GM23338 (cell line): ENCODE measurements around the gene MND1. TPM values are rescaled to one million over a fixed set of nuclear protein-coding genes. Genes with fewer than 3 reads are reported as not detected.

Experiments used
- ATAC-seq: fragments of 200-7000 bp; cut with Tn5 transposase; 3 replicates; pipeline ENCODE4 v1.9.1; 2020
- DNase-seq: peaks from one replicate; pipeline ENCODE4 v3.0.0-alpha.2; 2015; ENCODE audit warnings: low spot score
- H2AFZ ChIP-seq: fragments of 200-600 bp; sonication (generic); 2 replicates; pipeline ENCODE4 v1.8.0; 2016; ENCODE audit warnings: antibody characterized with exemption, mild to moderate bottlenecking, moderate library complexity
- H3F3A ChIP-seq: fragments of 200-600 bp; sonication (generic); replicated peaks from 2 replicates; pipeline ENCODE4 v1.8.0; 2017; ENCODE audit warnings: antibody characterized with exemption, mixed run types, low read depth
- H3K27ac ChIP-seq: fragments of 200-600 bp; sonication (generic); 2 replicates; pipeline ENCODE4 v1.6.1; 2016; ENCODE audit warnings: low read depth
- H3K27me3 ChIP-seq: fragments of 200-600 bp; sonication (generic); 2 replicates; pipeline ENCODE4 v1.8.0; 2016; ENCODE audit warnings: mild to moderate bottlenecking, mixed run types, moderate library complexity; ENCODE audit not compliant: insufficient read depth
- H3K36me3 ChIP-seq: fragments of 200-600 bp; sonication (generic); 2 replicates; pipeline ENCODE4 v1.8.0; 2016; ENCODE audit warnings: mild to moderate bottlenecking; ENCODE audit not compliant: insufficient read depth
- H3K4me1 ChIP-seq: fragments of 200-600 bp; sonication (generic); 2 replicates; pipeline ENCODE4 v1.8.0; 2016; ENCODE audit warnings: mild to moderate bottlenecking, moderate library complexity; ENCODE audit not compliant: insufficient read depth
- H3K4me2 ChIP-seq: fragments of 200-600 bp; sonication (generic); 2 replicates; pipeline ENCODE4 v1.7.1; 2017; ENCODE audit warnings: mixed run types
- H3K4me3 ChIP-seq: fragments of 200-600 bp; sonication (generic); 2 replicates; pipeline ENCODE4 v1.6.1; 2016; ENCODE audit warnings: mixed run types
- H3K79me2 ChIP-seq: fragments of 200-600 bp; sonication (generic); replicated peaks from 2 replicates; pipeline ENCODE4 v1.8.0; 2017; ENCODE audit warnings: mild to moderate bottlenecking; ENCODE audit not compliant: insufficient read depth
- H3K9me2 ChIP-seq: fragments of 200-600 bp; sonication (generic); 2 replicates; pipeline ENCODE4 v1.8.0; 2017; ENCODE audit not compliant: insufficient read depth
- H4K20me1 ChIP-seq: fragments of 200-600 bp; sonication (generic); replicated peaks from 2 replicates; pipeline ENCODE4 v1.8.0; 2017; ENCODE audit warnings: mild to moderate bottlenecking; ENCODE audit not compliant: insufficient read depth
- H3K27ac Mint-ChIP-seq: 2 replicates; pipeline ENCODE4 v1.8.0; 2020; ENCODE audit warnings: inconsistent platforms, mild to moderate bottlenecking, moderate library complexity, mixed read lengths
- H3K27me3 Mint-ChIP-seq: 3 replicates; pipeline ENCODE4 v1.8.0; 2022; ENCODE audit warnings: low read depth, mild to moderate bottlenecking, moderate library complexity, mixed read lengths, inconsistent platforms; ENCODE audit not compliant: insufficient read depth, poor library complexity
- H3K36me3 Mint-ChIP-seq: 3 replicates; pipeline ENCODE4 v1.8.0; 2021; ENCODE audit warnings: low read depth, mild to moderate bottlenecking, inconsistent platforms, moderate library complexity, mixed read lengths
- H3K4me1 Mint-ChIP-seq: 3 replicates; pipeline ENCODE4 v1.8.0; 2020; ENCODE audit warnings: mild to moderate bottlenecking, inconsistent platforms, mixed read lengths
- H3K4me3 Mint-ChIP-seq: 3 replicates; pipeline ENCODE4 v1.8.0; 2021; ENCODE audit warnings: moderate library complexity, mild to moderate bottlenecking, inconsistent platforms, mixed read lengths
- H3K9me3 Mint-ChIP-seq: 3 replicates; pipeline ENCODE4 v1.8.0; 2020; ENCODE audit warnings: moderate library complexity, mild to moderate bottlenecking, inconsistent platforms, mixed read lengths
- EZH2 ChIP-seq: fragments of 200-600 bp; sonication (generic); IDR thresholded peaks from one replicate; pipeline ENCODE4 v1.8.0; 2017; ENCODE audit warnings: antibody characterized with exemption, mild to moderate bottlenecking, low read depth; ENCODE audit not compliant: unreplicated experiment
- EZH2phosphoT487 ChIP-seq: fragments of 200-600 bp; sonication (generic); IDR thresholded peaks from one replicate; pipeline ENCODE4 v1.8.1; 2018; ENCODE audit warnings: antibody characterized with exemption; ENCODE audit not compliant: unreplicated experiment
- NANOG ChIP-seq: IDR thresholded peaks from 2 replicates; pipeline ENCODE4 v1.6.1; 2016; ENCODE audit warnings: antibody characterized with exemption, borderline replicate concordance
- POLR2AphosphoS5 ChIP-seq: IDR thresholded peaks from 2 replicates; pipeline ENCODE4 v1.6.1; 2016; ENCODE audit warnings: antibody characterized with exemption, low read depth
- STAT1 ChIP-seq: IDR thresholded peaks from one replicate; pipeline ENCODE4 v1.6.1; 2016; ENCODE audit warnings: antibody characterized with exemption; ENCODE audit not compliant: unreplicated experiment
- ZNF114 ChIP-seq: fragments of 250-450 bp; sonication (Bioruptor Pico); IDR thresholded peaks from 2 replicates; pipeline ENCODE4 v1.5.0; 2020; ENCODE audit warnings: mild to moderate bottlenecking, moderate library complexity
- polyA plus RNA-seq: library from polyadenylated mRNA; unstranded; fragments of >200 nt; fragmentation: Nextera tagmentation; extraction: Ambion mirVana; gene quantifications from 2 replicates; pipeline ENCODE4 v1.2.1, GENCODE V29; 2016
- total RNA-seq: library from RNA; depleted of rRNA; stranded (reverse); fragments of >200 nt; shearing (Covaris generic); gene quantifications from 2 replicates; pipeline ENCODE4 v1.2.3, GENCODE V29; 2014
- TF ChIP-seq, protein P1 (sequence below): fragments of 250-450 bp; sonication (Bioruptor Pico); IDR thresholded peaks from 2 replicates; pipeline ENCODE4 v1.5.0; 2020; ENCODE audit warnings: mild to moderate bottlenecking, moderate library complexity
- TF ChIP-seq, protein P2 (sequence below): IDR thresholded peaks from one replicate; pipeline ENCODE4 v1.6.1; 2018; ENCODE audit warnings: antibody characterized with exemption; ENCODE audit not compliant: unreplicated experiment
- TF ChIP-seq, protein P3 (sequence below), 2 experiments: fragments of 200-600 bp in 1 of 2; sonication (generic) in 1 of 2; conservative IDR thresholded peaks; 2 replicates each; pipeline versions ENCODE4 v1.5.1 to v1.6.1; 2016 to 2017; ENCODE audit warnings: antibody characterized with exemption in 2 of 2, low read depth in 2 of 2, mild to moderate bottlenecking in 2 of 2, moderate library complexity in 1 of 2

Gene MND1
- total and polyA plus RNA-seq, 2 experiments from 2014 or later: 22.5 to 63.5 TPM

DNA sequence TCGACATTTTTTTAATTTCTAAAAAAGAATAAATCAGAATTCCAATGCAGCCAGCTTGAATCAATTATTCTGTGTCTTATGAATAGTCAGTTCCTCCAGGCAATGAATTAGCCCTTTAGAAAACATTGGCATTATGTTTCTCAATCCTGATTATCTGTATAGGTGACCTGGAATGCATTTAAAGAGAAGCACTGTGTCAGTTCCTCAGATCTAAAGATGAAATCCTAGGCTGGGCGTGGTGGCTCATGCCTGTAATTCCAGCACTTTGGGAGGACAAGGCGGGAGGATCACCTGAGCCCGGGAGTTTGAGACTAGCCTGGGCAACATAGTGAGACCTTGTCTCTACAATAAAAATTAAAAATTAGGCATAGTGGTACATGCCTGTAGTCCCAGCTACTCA, 43.5 kb downstream of the MND1 start:
- no peaks in the 10 kb centered on the region for H4K20me1 ChIP-seq
- H3F3A ChIP-seq: no peaks in the 10 kb centered on the region
- TF ChIP-seq STAT1 (no peak), EZH2phosphoT487 (no peak), POLR2AphosphoS5 (no peak), NANOG (no peak), ZNF114 (CRISPR knock-in tag) (no peak), EZH2 (no peak)
- TF ChIP-seq, protein P1, sequence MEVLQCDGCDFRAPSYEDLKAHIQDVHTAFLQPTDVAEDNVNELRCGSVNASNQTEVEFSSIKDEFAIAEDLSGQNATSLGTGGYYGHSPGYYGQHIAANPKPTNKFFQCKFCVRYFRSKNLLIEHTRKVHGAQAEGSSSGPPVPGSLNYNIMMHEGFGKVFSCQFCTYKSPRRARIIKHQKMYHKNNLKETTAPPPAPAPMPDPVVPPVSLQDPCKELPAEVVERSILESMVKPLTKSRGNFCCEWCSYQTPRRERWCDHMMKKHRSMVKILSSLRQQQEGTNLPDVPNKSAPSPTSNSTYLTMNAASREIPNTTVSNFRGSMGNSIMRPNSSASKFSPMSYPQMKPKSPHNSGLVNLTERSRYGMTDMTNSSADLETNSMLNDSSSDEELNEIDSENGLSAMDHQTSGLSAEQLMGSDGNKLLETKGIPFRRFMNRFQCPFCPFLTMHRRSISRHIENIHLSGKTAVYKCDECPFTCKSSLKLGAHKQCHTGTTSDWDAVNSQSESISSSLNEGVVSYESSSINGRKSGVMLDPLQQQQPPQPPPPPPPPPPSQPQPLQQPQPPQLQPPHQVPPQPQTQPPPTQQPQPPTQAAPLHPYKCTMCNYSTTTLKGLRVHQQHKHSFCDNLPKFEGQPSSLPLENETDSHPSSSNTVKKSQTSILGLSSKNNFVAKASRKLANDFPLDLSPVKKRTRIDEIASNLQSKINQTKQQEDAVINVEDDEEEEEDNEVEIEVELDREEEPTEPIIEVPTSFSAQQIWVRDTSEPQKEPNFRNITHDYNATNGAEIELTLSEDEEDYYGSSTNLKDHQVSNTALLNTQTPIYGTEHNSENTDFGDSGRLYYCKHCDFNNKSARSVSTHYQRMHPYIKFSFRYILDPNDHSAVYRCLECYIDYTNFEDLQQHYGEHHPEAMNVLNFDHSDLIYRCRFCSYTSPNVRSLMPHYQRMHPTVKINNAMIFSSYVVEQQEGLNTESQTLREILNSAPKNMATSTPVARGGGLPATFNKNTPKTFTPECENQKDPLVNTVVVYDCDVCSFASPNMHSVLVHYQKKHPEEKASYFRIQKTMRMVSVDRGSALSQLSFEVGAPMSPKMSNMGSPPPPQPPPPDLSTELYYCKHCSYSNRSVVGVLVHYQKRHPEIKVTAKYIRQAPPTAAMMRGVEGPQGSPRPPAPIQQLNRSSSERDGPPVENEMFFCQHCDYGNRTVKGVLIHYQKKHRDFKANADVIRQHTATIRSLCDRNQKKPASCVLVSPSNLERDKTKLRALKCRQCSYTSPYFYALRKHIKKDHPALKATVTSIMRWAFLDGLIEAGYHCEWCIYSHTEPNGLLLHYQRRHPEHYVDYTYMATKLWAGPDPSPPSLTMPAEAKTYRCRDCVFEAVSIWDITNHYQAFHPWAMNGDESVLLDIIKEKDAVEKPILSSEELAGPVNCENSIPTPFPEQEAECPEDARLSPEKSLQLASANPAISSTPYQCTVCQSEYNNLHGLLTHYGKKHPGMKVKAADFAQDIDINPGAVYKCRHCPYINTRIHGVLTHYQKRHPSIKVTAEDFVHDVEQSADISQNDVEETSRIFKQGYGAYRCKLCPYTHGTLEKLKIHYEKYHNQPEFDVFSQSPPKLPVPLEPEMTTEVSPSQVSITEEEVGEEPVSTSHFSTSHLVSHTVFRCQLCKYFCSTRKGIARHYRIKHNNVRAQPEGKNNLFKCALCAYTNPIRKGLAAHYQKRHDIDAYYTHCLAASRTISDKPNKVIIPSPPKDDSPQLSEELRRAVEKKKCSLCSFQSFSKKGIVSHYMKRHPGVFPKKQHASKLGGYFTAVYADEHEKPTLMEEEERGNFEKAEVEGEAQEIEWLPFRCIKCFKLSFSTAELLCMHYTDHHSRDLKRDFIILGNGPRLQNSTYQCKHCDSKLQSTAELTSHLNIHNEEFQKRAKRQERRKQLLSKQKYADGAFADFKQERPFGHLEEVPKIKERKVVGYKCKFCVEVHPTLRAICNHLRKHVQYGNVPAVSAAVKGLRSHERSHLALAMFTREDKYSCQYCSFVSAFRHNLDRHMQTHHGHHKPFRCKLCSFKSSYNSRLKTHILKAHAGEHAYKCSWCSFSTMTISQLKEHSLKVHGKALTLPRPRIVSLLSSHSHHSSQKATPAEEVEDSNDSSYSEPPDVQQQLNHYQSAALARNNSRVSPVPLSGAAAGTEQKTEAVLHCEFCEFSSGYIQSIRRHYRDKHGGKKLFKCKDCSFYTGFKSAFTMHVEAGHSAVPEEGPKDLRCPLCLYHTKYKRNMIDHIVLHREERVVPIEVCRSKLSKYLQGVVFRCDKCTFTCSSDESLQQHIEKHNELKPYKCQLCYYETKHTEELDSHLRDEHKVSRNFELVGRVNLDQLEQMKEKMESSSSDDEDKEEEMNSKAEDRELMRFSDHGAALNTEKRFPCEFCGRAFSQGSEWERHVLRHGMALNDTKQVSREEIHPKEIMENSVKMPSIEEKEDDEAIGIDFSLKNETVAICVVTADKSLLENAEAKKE (CRISPR knock-in tag): no peak
- TF ChIP-seq, protein P2, sequence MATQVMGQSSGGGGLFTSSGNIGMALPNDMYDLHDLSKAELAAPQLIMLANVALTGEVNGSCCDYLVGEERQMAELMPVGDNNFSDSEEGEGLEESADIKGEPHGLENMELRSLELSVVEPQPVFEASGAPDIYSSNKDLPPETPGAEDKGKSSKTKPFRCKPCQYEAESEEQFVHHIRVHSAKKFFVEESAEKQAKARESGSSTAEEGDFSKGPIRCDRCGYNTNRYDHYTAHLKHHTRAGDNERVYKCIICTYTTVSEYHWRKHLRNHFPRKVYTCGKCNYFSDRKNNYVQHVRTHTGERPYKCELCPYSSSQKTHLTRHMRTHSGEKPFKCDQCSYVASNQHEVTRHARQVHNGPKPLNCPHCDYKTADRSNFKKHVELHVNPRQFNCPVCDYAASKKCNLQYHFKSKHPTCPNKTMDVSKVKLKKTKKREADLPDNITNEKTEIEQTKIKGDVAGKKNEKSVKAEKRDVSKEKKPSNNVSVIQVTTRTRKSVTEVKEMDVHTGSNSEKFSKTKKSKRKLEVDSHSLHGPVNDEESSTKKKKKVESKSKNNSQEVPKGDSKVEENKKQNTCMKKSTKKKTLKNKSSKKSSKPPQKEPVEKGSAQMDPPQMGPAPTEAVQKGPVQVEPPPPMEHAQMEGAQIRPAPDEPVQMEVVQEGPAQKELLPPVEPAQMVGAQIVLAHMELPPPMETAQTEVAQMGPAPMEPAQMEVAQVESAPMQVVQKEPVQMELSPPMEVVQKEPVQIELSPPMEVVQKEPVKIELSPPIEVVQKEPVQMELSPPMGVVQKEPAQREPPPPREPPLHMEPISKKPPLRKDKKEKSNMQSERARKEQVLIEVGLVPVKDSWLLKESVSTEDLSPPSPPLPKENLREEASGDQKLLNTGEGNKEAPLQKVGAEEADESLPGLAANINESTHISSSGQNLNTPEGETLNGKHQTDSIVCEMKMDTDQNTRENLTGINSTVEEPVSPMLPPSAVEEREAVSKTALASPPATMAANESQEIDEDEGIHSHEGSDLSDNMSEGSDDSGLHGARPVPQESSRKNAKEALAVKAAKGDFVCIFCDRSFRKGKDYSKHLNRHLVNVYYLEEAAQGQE: no peak
- TF ChIP-seq, protein P3, sequence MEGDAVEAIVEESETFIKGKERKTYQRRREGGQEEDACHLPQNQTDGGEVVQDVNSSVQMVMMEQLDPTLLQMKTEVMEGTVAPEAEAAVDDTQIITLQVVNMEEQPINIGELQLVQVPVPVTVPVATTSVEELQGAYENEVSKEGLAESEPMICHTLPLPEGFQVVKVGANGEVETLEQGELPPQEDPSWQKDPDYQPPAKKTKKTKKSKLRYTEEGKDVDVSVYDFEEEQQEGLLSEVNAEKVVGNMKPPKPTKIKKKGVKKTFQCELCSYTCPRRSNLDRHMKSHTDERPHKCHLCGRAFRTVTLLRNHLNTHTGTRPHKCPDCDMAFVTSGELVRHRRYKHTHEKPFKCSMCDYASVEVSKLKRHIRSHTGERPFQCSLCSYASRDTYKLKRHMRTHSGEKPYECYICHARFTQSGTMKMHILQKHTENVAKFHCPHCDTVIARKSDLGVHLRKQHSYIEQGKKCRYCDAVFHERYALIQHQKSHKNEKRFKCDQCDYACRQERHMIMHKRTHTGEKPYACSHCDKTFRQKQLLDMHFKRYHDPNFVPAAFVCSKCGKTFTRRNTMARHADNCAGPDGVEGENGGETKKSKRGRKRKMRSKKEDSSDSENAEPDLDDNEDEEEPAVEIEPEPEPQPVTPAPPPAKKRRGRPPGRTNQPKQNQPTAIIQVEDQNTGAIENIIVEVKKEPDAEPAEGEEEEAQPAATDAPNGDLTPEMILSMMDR (conservative IDR thresholded peaks at IDR 0.05; ENCODE audit: low read depth in 2 of 2): no peak
- no peak overlapping the region for H3K27ac Mint-ChIP-seq
- no peak for DNase-seq
- no peak for ATAC-seq
- no peak overlapping the region for H3K27ac ChIP-seq
- H3K36me3 Mint-ChIP-seq: peaks cover 16% of the 10 kb centered on the region; the same call in 1 of the 3 replicates
- H3K4me2 ChIP-seq: no peak overlapping the region
- no peak overlapping the region for H2AFZ ChIP-seq
- H3K4me1 Mint-ChIP-seq: peaks cover 4% of the 10 kb centered on the region
- H3K4me3 ChIP-seq: no peak overlapping the region
- no peaks in the 10 kb centered on the region for H3K4me1 ChIP-seq
- H3K36me3 ChIP-seq: no peaks in the 10 kb centered on the region
- H3K27me3 ChIP-seq: no peaks in the 10 kb centered on the region
- H3K9me2 ChIP-seq: no peaks in the 10 kb centered on the region
- no peaks in the 10 kb centered on the region for H3K79me2 ChIP-seq
- H3K27me3 Mint-ChIP-seq: peaks cover 1% of the 10 kb centered on the region
- H3K4me3 Mint-ChIP-seq: no peak overlapping the region
- H3K9me3 Mint-ChIP-seq: no peaks in the 10 kb centered on the region
